GF-D8 (cell line): ENCODE results near the gene PRDM4.

Experiments
- DNase-seq: peaks from one replicate; lab custom pipeline; 2025; lab: John Stamatoyannopoulos, UW

PRDM4 gene

DNA sequence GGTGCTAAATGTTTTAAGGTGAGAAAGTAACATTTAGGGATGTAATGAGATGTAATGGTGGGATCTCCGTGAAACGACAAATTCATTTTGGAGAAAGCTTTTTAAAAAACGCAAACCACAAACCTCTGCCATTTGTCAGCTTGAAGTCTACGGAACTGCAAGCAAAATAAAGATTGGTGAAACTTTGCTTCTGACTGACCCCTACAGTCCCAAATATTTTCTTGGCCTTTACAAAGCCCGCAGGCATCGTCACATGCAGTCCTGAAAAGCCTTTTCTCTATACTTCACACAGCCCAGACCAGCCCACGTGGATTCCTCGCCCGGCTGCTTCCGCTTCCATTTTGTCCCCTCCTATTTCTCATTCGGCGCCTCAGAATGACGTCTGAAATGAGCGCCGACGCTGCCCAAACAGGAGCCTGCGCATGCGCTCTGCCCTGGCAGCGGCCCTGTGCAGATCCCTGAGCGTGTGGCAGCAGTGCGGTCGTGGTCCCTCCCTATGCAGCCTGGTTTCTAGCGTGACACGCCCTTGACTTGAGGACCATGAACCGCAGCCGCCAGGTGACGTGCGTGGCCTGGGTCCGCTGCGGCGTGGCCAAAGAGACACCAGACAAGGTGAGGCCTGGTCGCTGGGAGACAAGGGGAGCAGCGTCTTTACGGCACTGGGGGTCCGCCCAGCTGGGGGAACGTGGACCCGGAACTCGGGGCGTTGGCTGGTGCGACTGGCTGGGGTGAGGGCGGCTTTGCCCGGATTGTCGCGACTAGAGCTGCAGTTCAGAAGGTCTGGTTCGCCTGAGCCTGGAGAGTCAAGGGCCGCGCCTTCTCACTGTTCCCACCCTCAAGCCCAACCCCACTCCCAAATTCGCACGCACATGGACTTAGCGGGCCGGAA, 75.3 kb downstream of the PRDM4 start, which contains the start of gene PWP1:
PWP1 (plus strand) TSS at position 440 of the 889 bp plus-strand sequence; CDS start at position 541, 101 bp downstream.
- peak; percentile 84 for DNase-seq

DNA sequence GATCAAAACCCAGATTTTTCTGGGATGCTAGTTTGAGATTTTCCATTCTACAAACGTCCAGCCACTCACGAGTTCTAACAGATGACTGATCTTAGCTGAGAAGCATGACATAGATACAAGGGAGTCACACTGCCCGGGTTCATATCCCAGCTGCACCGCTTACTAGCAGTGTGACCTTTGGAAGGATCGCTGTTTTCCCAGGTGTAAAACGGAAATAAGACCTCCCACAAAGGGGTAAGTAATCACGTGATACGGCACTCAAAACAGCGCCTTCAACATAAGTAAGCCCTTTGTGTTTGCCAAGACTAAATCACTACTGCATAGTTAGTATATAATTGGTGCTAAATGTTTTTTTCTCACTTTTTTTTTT, 76.0 kb downstream of the PRDM4 start:
- DNase-seq, result peak; percentile 23

DNA sequence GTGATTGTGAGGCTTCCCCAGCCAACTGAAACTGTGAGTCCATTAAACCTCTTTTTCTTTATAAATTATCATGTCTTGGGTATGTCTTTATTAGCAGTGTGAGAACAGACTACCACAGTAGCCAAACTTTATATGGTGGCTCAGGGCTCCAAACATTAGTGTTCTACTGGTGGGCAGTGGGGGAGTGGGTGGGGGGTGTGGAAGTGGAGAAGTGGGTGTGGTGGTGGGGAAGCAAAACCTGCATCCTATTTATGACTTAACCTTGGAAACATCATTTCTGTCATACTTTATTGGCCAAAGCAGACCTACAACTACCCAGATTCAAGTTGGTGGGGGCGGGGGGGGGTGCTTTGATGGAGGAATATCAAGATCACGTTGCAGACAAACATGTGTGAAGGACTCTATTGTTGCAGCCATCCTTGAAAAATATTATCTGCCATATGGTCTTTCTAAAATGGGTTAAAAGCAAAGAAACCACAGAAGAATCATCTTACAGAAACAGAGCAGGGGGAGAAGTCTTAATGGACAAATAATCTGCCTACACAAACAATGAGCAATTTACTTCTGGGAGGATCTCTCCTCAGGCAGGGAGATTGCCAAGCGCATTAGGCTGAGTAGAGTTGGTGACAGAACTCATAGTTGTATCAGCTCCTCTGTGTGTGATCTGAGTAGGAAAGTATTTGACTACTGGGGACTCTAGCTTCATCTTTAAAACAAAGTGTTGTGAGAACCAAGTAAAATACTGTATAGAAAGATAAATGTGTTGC, 76.7 kb downstream of the PRDM4 start:
- DNase-seq, result no peak
